SKM-1 treated with dmso at 0.1 percent for 144 hours (cell line): ENCODE data around the gene HCN2.
A peak's percentile ranks its signal among the peaks of the same experiment; 100 is the strongest.

Experiments used
- DNase-seq: peaks from one replicate; lab custom pipeline; 2025; ENCODE audit not compliant: unreplicated experiment; lab: John Stamatoyannopoulos, UW

The HCN2 gene

GRCh38 chr19:589693-590395, at the start of gene HCN2:
TSS of gene HCN2 (plus strand) at chr19:589881. CDS start at chr19:589946, 65 bp downstream.
- no peak for DNase-seq

- no peak for DNase-seq
These were observed 48.6 kb upstream of the HCN2 start for GRCh38 chr19:540867-541637.

- no peak for DNase-seq
These were observed 48.0 kb upstream of the HCN2 start for GRCh38 chr19:541699-542098.

GRCh38 chr19:542173-542866, 47.4 kb upstream of the HCN2 start:
- no peak for DNase-seq

- DNase-seq: no peak
These were observed 45.6 kb upstream of the HCN2 start, which contains the start of gene GZMM for GRCh38 chr19:543910-544608. TSS of gene GZMM (plus strand) at chr19:544053. CDS start at chr19:544072, 19 bp downstream.

GRCh38 chr19:547117-547516, 42.6 kb upstream of the HCN2 start:
- no peak for DNase-seq

GRCh38 chr19:547836-548720, 41.6 kb upstream of the HCN2 start:
- DNase-seq: no peak

GRCh38 chr19:548886-549830, 40.5 kb upstream of the HCN2 start:
- no peak for DNase-seq

- DNase-seq: no peak
These were observed 34.9 kb upstream of the HCN2 start for GRCh38 chr19:554817-555216.

GRCh38 chr19:555474-555808, 34.2 kb upstream of the HCN2 start:
- no peak for DNase-seq

GRCh38 chr19:556611-557382, 32.9 kb upstream of the HCN2 start:
- DNase-seq: no peak

- no peak for DNase-seq
These were observed 30.8 kb upstream of the HCN2 start for GRCh38 chr19:558770-559439.

- no peak for DNase-seq
These were observed 29.6 kb upstream of the HCN2 start for GRCh38 chr19:560121-560520.

- DNase-seq: peak; percentile 93
These were observed 23.3 kb upstream of the HCN2 start for GRCh38 chr19:566403-566802.

- no peak for DNase-seq
These were observed 22.8 kb upstream of the HCN2 start for GRCh38 chr19:566844-567243.

GRCh38 chr19:567296-567900, 22.3 kb upstream of the HCN2 start:
- no peak for DNase-seq

GRCh38 chr19:570251-570686, 19.4 kb upstream of the HCN2 start:
- no peak for DNase-seq
